OCI-LY1 (cell line): ENCODE data around the gene MPST.

ENCODE experiments used
- CTCF ChIP-seq: fragments of 200-600 bp; sonication (generic), shearing (Covaris generic); IDR thresholded peaks from 2 replicates; pipeline ENCODE4 v1.5.1; 2017; ENCODE audit warnings: mild to moderate bottlenecking, antibody characterized with exemption, low read length, moderate library complexity, mixed read lengths
- EZH2 ChIP-seq: fragments of 200-600 bp; sonication (generic), shearing (Covaris generic); IDR thresholded peaks from 2 replicates; pipeline ENCODE4 v1.8.0; 2017; ENCODE audit warnings: borderline replicate concordance, mixed run types, mild to moderate bottlenecking, antibody characterized with exemption, low read length, moderate library complexity, mixed read lengths

GRCh38 chr22:37017356-37017755, 2.2 kb upstream of the MPST start:
- TF ChIP-seq EZH2 (no peak), CTCF (no peak)
